Spleen (tissue), 11 donors: Measurements from ENCODE around the gene ABCC1. TPM values are rescaled to one million over a fixed set of nuclear protein-coding genes. Genes with fewer than 3 reads are reported as not detected.

Experiments
- DNase-seq: peaks from one replicate; pipeline ENCODE4 v3.0.0-alpha.2; 2020
- H3K27ac ChIP-seq, 8 donors: fragments of 200-600 bp; sonication (generic) in 7 of 8; 1 replicate in 4 of 8; 2 replicates in 4 of 8; pipeline versions ENCODE4 v1.5.0 to v1.8.0; 2016 to 2021; ENCODE audit warnings: inconsistent platforms in 4 of 8, mild to moderate bottlenecking in 4 of 8, moderate library complexity in 1 of 8
- H3K27me3 ChIP-seq, 7 donors: fragments of 200-600 bp; sonication (generic) in 6 of 7; replicated peaks in 1 of 7; 1 replicate in 4 of 7; 2 replicates in 3 of 7; pipeline versions ENCODE4 v1.5.0 to v1.8.0; 2016 to 2021; ENCODE audit warnings: inconsistent platforms in 3 of 7, mild to moderate bottlenecking in 1 of 7
- H3K36me3 ChIP-seq, 6 donors: fragments of 200-600 bp; sonication (generic) in 5 of 6; 1 replicate in 4 of 6; 2 replicates in 2 of 6; pipeline versions ENCODE4 v1.5.0 to v1.8.0; 2016 to 2021; ENCODE audit warnings: inconsistent platforms in 2 of 6
- H3K4me1 ChIP-seq, 6 donors: fragments of 200-600 bp; sonication (generic) in 5 of 6; 1 replicate in 3 of 6; 2 replicates in 3 of 6; pipeline versions ENCODE4 v1.5.0 to v1.8.0; 2016 to 2021; ENCODE audit warnings: inconsistent platforms in 3 of 6
- H3K4me3 ChIP-seq, 8 donors: fragments of 200-600 bp; sonication (generic) in 7 of 8; 1 replicate in 4 of 8; 2 replicates in 4 of 8; pipeline versions ENCODE4 v1.5.0 to v1.8.0; 2016 to 2021; ENCODE audit warnings: inconsistent platforms in 4 of 8, mild to moderate bottlenecking in 4 of 8, moderate library complexity in 2 of 8
- H3K9me3 ChIP-seq, 8 donors: fragments of 200-600 bp; sonication (generic) in 7 of 8; 1 replicate in 4 of 8; 2 replicates in 4 of 8; pipeline versions ENCODE4 v1.5.0 to v1.8.0; 2016 to 2021; ENCODE audit warnings: inconsistent platforms in 4 of 8
- POLR2A ChIP-seq, 3 donors: fragments of 450-650 bp; IDR thresholded peaks; one replicate each; pipeline ENCODE4 v1.5.1; 2017; ENCODE audit warnings: antibody characterized with exemption in 3 of 3, mild to moderate bottlenecking in 1 of 3
- POLR2AphosphoS5 ChIP-seq, 3 donors: sonication (generic); formaldehyde crosslinking; IDR thresholded peaks; one replicate each; pipeline ENCODE4 v1.5.1; 2017; ENCODE audit warnings: antibody characterized with exemption in 3 of 3
- WGBS, 5 donors: extraction: QIAGEN DNeasy Blood & Tissue Kit in 3 of 5; methylation state at CpG; one replicate each; pipeline versions ENCODE4 v1.1.5 to v1.1.7; 2013 to 2018; 5-methylcytosine and 5-hydroxymethylcytosine counted together
- intact Hi-C: fragments of 100-400 bp; cut with DNase I; formaldehyde crosslinking; loops from one replicate; pipeline ENCODE4 v1.15.0; 2023; ENCODE audit warnings: low total_unique reads
- polyA plus RNA-seq, 3 donors: library from polyadenylated mRNA; stranded (reverse); fragments of 200-250 nt; gene quantifications; one replicate each; pipeline ENCODE4 v1.2.1, GENCODE V29; 2013
- total RNA-seq, 7 donors: library from RNA; depleted of rRNA in 3 of 7; stranded (reverse); fragments of >200 nt in 3 of 7; fragmentation: NEBNext Ultra II Directional in 4 of 7; extraction: Animal tissue kit (Norgen Biotek cat#: 25700) in 4 of 7; gene quantifications; one replicate each; pipeline versions ENCODE4 v1.1.0 to v1.2.1, GENCODE V29; 2016 to 2021
- TF ChIP-seq, protein P1 (sequence below), 11 experiments: fragments of 200-600 bp in 7 of 11; fragments of 450-650 bp in 4 of 11; sonication (generic) in 4 of 11; IDR thresholded peaks in 8 of 11; conservative IDR thresholded peaks in 3 of 11; 1 replicate in 7 of 11; 2 replicates in 4 of 11; pipeline versions ENCODE4 v1.4.0 to v1.8.0; 2016 to 2021; ENCODE audit warnings: antibody characterized with exemption in 11 of 11, inconsistent platforms in 4 of 11, mild to moderate bottlenecking in 1 of 11
- donor health status: healthy with polysubstance abuse.
- donor health status: DM: no; HTN: no; CAD: no; lungs with moderate emphysema.
- donor health status: DM: no; HTN: no; CAD: no.
- donor health status: Bipolar disorder and iron deficiency.
- donor health status: healthy.
- donor health status: DM: no; HTN: no; CAD: no.
- donor health status: DM: yes; HTN: yes; CAD: no.

Gene ABCC1
- total and polyA plus RNA-seq, 10 donors = 7.8 to 65.7 (median 52.5) TPM

DNA sequence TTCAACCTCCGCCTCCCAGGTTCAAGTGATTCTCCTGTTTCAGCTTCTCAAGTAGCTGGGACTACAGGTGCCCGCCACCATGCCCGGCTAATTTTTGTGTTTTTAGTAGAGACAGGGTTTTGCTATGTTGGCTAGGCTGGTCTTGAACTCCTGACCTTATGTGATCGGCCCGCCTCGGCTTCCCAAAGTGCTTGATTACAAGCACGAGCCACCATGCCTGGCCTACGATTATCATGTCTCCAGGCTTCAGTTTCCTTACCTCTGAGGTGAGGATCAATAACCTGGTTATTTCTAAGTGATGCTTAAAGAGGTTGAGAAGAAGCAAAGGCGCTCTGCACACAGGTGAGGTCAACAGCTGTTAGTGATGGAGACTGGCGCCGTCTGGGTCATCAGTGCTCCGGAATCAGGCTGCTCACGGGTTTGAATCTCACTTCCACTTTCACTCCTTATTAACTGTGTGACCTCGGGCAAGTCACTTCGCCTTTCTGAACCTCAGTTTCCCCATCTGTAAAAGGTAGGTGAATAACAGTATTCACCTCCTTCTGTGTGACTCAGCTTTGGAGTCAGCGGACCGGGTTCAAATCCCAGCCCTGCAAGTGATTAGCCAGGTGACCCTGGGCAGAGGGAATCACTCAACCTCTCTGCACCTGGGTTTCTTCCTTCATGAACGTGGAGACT, 745 bp upstream of the ABCC1 start:
- H3K27ac ChIP-seq = peak overlapping the region; percentile 53 to 93 (median 82)
- intact Hi-C loops = no loop called here
- H3K36me3 ChIP-seq = no peaks in the 10 kb centered on the region
- no peaks in the 10 kb centered on the region for H3K27me3 ChIP-seq
- DNase-seq = peak; percentile 66
- H3K4me1 ChIP-seq = peaks cover 19 to 53% (median 43%) of the 10 kb centered on the region in 6 donors
- TF ChIP-seq, protein P1, sequence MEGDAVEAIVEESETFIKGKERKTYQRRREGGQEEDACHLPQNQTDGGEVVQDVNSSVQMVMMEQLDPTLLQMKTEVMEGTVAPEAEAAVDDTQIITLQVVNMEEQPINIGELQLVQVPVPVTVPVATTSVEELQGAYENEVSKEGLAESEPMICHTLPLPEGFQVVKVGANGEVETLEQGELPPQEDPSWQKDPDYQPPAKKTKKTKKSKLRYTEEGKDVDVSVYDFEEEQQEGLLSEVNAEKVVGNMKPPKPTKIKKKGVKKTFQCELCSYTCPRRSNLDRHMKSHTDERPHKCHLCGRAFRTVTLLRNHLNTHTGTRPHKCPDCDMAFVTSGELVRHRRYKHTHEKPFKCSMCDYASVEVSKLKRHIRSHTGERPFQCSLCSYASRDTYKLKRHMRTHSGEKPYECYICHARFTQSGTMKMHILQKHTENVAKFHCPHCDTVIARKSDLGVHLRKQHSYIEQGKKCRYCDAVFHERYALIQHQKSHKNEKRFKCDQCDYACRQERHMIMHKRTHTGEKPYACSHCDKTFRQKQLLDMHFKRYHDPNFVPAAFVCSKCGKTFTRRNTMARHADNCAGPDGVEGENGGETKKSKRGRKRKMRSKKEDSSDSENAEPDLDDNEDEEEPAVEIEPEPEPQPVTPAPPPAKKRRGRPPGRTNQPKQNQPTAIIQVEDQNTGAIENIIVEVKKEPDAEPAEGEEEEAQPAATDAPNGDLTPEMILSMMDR (IDR thresholded peaks at IDR 0.05 in 8 of 11, conservative IDR thresholded peaks at IDR 0.05 in 3 of 11) = no peak
- TF ChIP-seq POLR2AphosphoS5 (IDR thresholded peaks at IDR 0.05) = no peak
- TF ChIP-seq POLR2A (IDR thresholded peaks at IDR 0.05) = no peak
- H3K4me3 ChIP-seq = peak overlapping the region; percentile 32 to 94 (median 64)
- 52 to 62% (median 56%) methylated on average over 18 of the region's 18 CpGs for WGBS, 5 donors
- H3K9me3 ChIP-seq = no peaks in the 10 kb centered on the region

DNA sequence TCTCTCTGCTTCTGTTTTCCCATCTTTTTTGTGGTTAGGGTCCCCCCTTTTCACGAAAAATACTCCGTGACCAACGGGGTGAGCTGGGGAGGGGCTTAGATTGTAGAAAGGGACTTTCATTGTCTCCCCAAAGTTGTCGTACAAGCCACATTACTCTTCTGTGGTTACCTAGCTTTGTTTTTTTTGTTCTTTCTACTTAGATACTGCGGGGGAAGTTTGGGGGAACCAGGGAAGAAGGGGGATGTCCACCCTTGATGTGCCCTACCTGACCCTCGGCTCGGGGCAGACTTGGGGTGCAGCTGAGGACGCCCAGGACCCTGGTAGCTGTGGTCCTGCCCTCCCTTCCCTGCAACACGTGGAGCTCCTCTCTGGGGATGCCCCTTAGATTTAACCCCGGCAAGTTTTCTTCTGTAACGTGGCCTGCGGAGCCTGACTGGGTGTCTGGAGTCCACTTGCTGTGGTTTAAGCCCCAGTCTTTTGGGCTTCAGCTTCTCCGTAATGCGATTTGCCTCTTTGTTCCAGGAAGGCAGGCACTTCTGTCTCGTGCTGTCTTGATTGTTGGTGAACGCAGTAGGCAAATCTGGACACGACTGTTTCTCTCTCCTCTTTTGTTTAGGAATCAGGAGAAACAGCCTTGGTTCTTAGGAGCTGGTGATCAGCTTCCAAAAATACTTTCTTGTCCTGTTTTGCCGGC, 892 bp downstream of the ABCC1 start:
- TF ChIP-seq POLR2AphosphoS5 (IDR thresholded peaks at IDR 0.05) = peak in 1 of 3 donors; percentile 5
- TF ChIP-seq POLR2A (IDR thresholded peaks at IDR 0.05) = no peak
- Histone ChIP-seq H3K36me3 (no peaks in the 10 kb centered on the region), H3K27ac (peak overlapping the region in 7 of 8 donors; percentile 81 to 93 (median 87)), H3K27me3 (no peaks in the 10 kb centered on the region), H3K4me3 (peak overlapping the region; percentile 41 to 94 (median 74)), H3K4me1 (peaks cover 19 to 68% (median 50%) of the 10 kb centered on the region in 6 donors), H3K9me3 (no peaks in the 10 kb centered on the region)
- intact Hi-C loops = loop anchor here (10.0 kb wide), 1 partner anchor 56 kb away; no protein-coding TSS in a partner anchor
- WGBS, 5 donors = 1 to 2% (median 1%) methylated on average over 18 of the region's 18 CpGs
- no peak for DNase-seq

DNA sequence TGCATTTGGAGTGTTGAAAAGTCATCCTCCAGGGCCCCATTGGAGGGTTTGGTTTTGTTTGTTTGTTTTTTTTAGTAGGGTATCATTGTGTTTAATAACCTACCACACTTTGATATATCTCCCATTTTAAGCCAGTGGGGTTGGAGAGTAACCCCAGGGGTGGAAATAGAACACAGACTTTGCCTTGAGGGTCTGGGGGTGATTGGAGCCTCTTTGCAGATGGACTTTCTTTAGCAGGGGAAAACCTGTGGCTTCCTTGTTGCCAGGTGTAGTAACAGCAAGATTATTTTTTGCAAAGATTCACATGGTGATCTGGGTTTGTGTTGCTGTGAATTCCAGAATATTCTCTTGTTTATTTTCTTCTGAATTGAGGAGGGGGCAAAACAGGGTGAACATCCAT, 1.5 kb downstream of the ABCC1 start:
- Histone ChIP-seq H3K4me3 (peak overlapping the region; percentile 41 to 94 (median 74)), H3K9me3 (no peaks in the 10 kb centered on the region), H3K27me3 (no peaks in the 10 kb centered on the region), H3K4me1 (peaks cover 19 to 74% (median 53%) of the 10 kb centered on the region in 6 donors), H3K36me3 (no peaks in the 10 kb centered on the region), H3K27ac (peak overlapping the region in 7 of 8 donors; percentile 81 to 93 (median 87))
- intact Hi-C loops = loop anchor here (10.0 kb wide), 1 partner anchor 56 kb away; no protein-coding TSS in a partner anchor
- TF ChIP-seq, protein P1 (IDR thresholded peaks at IDR 0.05 in 8 of 11, conservative IDR thresholded peaks at IDR 0.05 in 3 of 11) = no peak
- TF ChIP-seq POLR2AphosphoS5 (IDR thresholded peaks at IDR 0.05) (no peak), POLR2A (IDR thresholded peaks at IDR 0.05) (no peak)
- DNase-seq = no peak

DNA sequence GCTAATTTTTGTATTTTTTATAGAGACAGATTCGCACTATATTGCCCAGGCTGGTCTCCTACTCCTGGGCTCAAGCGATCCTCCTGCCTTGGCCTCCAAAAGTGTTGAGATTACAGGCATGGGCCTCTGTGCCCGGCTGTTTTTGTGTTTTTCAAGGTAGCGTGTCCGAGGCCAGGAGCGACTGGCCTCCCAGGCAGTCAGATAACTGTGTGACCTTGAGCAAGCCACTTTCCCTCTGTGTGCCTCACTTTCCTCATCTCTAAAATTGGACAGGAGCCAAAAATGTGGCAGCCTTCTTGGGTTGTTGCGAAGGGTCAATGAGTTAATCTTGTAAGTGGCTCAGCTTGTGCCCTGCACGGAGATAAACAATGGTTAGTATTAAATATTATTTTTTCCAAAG, 2.4 kb downstream of the ABCC1 start:
- WGBS, 5 donors = 63 to 81% (median 68%) methylated on average over 8 of the region's 8 CpGs
- Histone ChIP-seq H3K27me3 (no peaks in the 10 kb centered on the region), H3K4me1 (peaks cover 19 to 83% (median 60%) of the 10 kb centered on the region in 6 donors), H3K36me3 (no peaks in the 10 kb centered on the region), H3K27ac (peak overlapping the region; percentile 35 to 93 (median 80)), H3K4me3 (peak overlapping the region in 1 of 8 donors; percentile 94), H3K9me3 (no peaks in the 10 kb centered on the region)
- DNase-seq = no peak
- intact Hi-C loops = loop anchor here (10.0 kb wide), 1 partner anchor 57 kb away; no protein-coding TSS in a partner anchor
- TF ChIP-seq POLR2AphosphoS5 (IDR thresholded peaks at IDR 0.05) = peak in 1 of 3 donors; percentile 1
- TF ChIP-seq, protein P1 (IDR thresholded peaks at IDR 0.05 in 8 of 11, conservative IDR thresholded peaks at IDR 0.05 in 3 of 11) = no peak
